ENCODE measurements around the gene SMC3. TPM values are rescaled to one million over a fixed set of nuclear protein-coding genes. Genes with fewer than 3 reads are reported as not detected.

Gene SMC3
- total RNA-seq, 2 donors from 2014 or later = 66.0 to 75.9 TPM

DNA sequence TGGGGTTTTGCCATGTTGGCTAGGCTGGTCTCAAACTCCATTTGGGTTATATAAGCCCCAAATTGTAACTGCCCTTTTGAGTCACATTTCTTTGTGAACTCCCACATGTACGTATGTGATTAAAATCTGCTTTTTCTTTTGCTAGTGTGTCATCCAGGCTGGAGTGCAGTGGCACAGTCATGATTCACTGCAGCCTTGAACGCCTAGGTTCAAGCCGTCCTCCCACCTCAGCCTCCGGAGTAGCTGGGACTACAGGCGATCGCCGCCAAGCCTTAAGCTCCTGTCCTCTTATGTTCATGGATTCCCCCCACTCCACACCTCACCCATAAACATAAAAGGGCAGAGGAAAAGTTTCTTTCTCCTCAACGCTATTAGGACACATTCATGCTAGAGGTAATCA, 4.4 kb upstream of the SMC3 start:
- H3K4me3 ChIP-seq (ENCODE audit: low read length) = no peak overlapping the region
- no peak overlapping the region for H3K9ac ChIP-seq (ENCODE audit: extremely low read depth, low read length, poor library complexity, severe bottlenecking)
- Mint-ChIP-seq H3K9me3 (no peaks in the 10 kb centered on the region), H3K4me3 (no peak overlapping the region), H3K4me1 (peaks cover 4% of the 10 kb centered on the region), H3K27ac (no peak overlapping the region), H3K27me3 (ENCODE audit: insufficient read depth) (no peaks in the 10 kb centered on the region), H3K36me3 (ENCODE audit: low read depth) (no peaks in the 10 kb centered on the region)
- DNase-seq = no peak
- WGBS, 2 experiments (ENCODE audit: insufficient coverage in 1 of 2, insufficient read length in 1 of 2) = 92 to 93% methylated on average over 3 to 8 of the region's 8 CpGs
- H3K9me3 ChIP-seq (ENCODE audit: control insufficient read depth, low read length) = peaks cover 3% of the 10 kb centered on the region
- no peak for TF ChIP-seq CTCF (conservative IDR thresholded peaks at IDR 0.05)
- no peak overlapping the region for H3K27ac ChIP-seq (ENCODE audit: low read depth, low read length)
- H3K27me3 ChIP-seq (ENCODE audit: control insufficient read depth, insufficient read depth, low read length, poor library complexity, severe bottlenecking) = no peaks in the 10 kb centered on the region
- peaks cover 3% of the 10 kb centered on the region for H3K4me1 ChIP-seq (ENCODE audit: control insufficient read depth, insufficient read depth, low read length)
- no peaks in the 10 kb centered on the region for H3K36me3 ChIP-seq (ENCODE audit: control insufficient read depth, insufficient read depth, low read length)

DNA sequence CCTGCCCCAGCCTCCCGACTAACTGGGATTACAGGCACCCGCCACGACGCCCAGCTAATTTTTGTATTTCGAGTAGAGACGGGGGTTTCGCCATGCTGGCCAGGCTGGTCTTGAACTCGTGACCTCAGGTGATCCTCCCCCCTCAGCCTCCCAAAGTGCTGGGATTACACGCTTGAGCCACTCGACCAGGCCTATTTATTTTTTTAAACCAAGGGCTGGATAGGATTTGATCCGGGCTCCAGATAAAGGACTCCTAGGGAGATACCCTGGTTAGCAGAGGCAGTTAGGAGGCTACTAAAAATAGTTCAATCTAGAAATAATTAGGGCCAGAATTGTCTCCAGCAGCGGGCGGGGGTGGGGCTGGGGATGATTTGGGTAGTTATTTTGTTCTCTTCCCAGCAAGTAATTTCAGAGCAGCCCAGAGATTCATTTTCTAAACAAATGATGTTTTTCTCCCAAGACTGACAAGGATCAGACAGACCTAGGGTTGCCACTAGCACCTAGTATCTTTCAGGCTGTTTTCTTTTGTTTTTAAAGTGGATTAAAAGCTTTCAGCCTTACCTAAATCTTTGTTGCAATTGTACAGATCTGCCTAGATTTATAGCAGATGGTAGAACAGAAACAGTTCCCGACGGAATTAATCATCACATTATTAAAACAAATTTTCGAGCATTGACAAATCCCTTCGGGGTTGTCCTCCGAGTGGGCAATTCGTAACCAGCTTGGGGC, 859 bp upstream of the SMC3 start:
- H3K9me3 ChIP-seq (ENCODE audit: control insufficient read depth, low read length) = no peaks in the 10 kb centered on the region
- H3K27me3 ChIP-seq (ENCODE audit: control insufficient read depth, insufficient read depth, low read length, poor library complexity, severe bottlenecking) = no peaks in the 10 kb centered on the region
- Mint-ChIP-seq H3K27ac (peak overlapping the region; percentile 100), H3K36me3 (ENCODE audit: low read depth) (peaks cover 2% of the 10 kb centered on the region), H3K4me1 (peaks cover 24% of the 10 kb centered on the region), H3K9me3 (no peaks in the 10 kb centered on the region), H3K27me3 (ENCODE audit: insufficient read depth) (no peaks in the 10 kb centered on the region), H3K4me3 (peak overlapping the region; percentile 94)
- WGBS, 2 experiments (ENCODE audit: insufficient coverage in 1 of 2, insufficient read length in 1 of 2) = 16 to 47% methylated on average over 6 to 19 of the region's 19 CpGs
- H3K27ac ChIP-seq (ENCODE audit: low read depth, low read length) = peak overlapping the region; percentile 99
- H3K4me1 ChIP-seq (ENCODE audit: control insufficient read depth, insufficient read depth, low read length) = no peaks in the 10 kb centered on the region
- no peak for TF ChIP-seq CTCF (conservative IDR thresholded peaks at IDR 0.05)
- peak; percentile 66 for DNase-seq
- H3K9ac ChIP-seq (ENCODE audit: extremely low read depth, low read length, poor library complexity, severe bottlenecking) = peak overlapping the region; percentile 99
- H3K4me3 ChIP-seq (ENCODE audit: low read length) = peak overlapping the region; percentile 97
- H3K36me3 ChIP-seq (ENCODE audit: control insufficient read depth, insufficient read depth, low read length) = peaks cover 15% of the 10 kb centered on the region

- WGBS, 2 experiments (ENCODE audit: insufficient coverage in 1 of 2, insufficient read length in 1 of 2) = 0 to 4% methylated on average over 16 to 39 of the region's 40 CpGs
- peak overlapping the region; percentile 100 for H3K27ac Mint-ChIP-seq
- Histone ChIP-seq H3K36me3 (ENCODE audit: control insufficient read depth, insufficient read depth, low read length) (peaks cover 29% of the 10 kb centered on the region), H3K27me3 (ENCODE audit: control insufficient read depth, insufficient read depth, low read length, poor library complexity, severe bottlenecking) (no peaks in the 10 kb centered on the region), H3K9me3 (ENCODE audit: control insufficient read depth, low read length) (no peaks in the 10 kb centered on the region), H3K9ac (ENCODE audit: extremely low read depth, low read length, poor library complexity, severe bottlenecking) (peak overlapping the region; percentile 99), H3K27ac (ENCODE audit: low read depth, low read length) (peak overlapping the region; percentile 99), H3K4me1 (ENCODE audit: control insufficient read depth, insufficient read depth, low read length) (no peaks in the 10 kb centered on the region), H3K4me3 (ENCODE audit: low read length) (peak overlapping the region; percentile 97)
- no peaks in the 10 kb centered on the region for H3K9me3 Mint-ChIP-seq
- peak; percentile 82 for DNase-seq
- peaks cover 32% of the 10 kb centered on the region for H3K4me1 Mint-ChIP-seq
- peak overlapping the region; percentile 94 for H3K4me3 Mint-ChIP-seq
- peaks cover 7% of the 10 kb centered on the region for H3K36me3 Mint-ChIP-seq (ENCODE audit: low read depth)
- H3K27me3 Mint-ChIP-seq (ENCODE audit: insufficient read depth) = no peaks in the 10 kb centered on the region
- TF ChIP-seq CTCF (conservative IDR thresholded peaks at IDR 0.05) = no peak
Observed at GRCh38 chr10:110568055-110568735, 700 bp downstream of the SMC3 start.
